Parathyroid adenoma (tissue), 2 donors: Measurements from ENCODE around the gene MYL1.

Experiments used
- H2AFZ ChIP-seq: fragments of 300-600 bp; sonication (generic); one replicate; pipeline ENCODE4 v1.7.0; 2017; ENCODE audit warnings: antibody characterized with exemption, mild to moderate bottlenecking
- H3K27ac ChIP-seq: fragments of 300-600 bp; sonication (generic); one replicate; pipeline ENCODE4 v1.7.0; 2017
- H3K27me3 ChIP-seq: fragments of 300-600 bp; sonication (generic); one replicate; pipeline ENCODE4 v1.7.0; 2017; ENCODE audit warnings: low read length; ENCODE audit not compliant: control insufficient read depth, insufficient read depth
- H3K36me3 ChIP-seq: fragments of 300-600 bp; sonication (generic); one replicate; pipeline ENCODE4 v1.7.0; 2017; ENCODE audit warnings: low read length; ENCODE audit not compliant: control insufficient read depth, insufficient read depth
- H3K4me1 ChIP-seq: fragments of 300-600 bp; sonication (generic); one replicate; pipeline ENCODE4 v1.7.0; 2017; ENCODE audit warnings: control low read depth
- H3K4me2 ChIP-seq: fragments of 300-600 bp; sonication (generic); one replicate; pipeline ENCODE4 v1.7.0; 2017; ENCODE audit warnings: low read length
- H3K4me3 ChIP-seq: fragments of 300-600 bp; sonication (generic); one replicate; pipeline ENCODE4 v1.7.0; 2017; ENCODE audit warnings: low read depth, low read length
- H3K79me2 ChIP-seq: fragments of 300-600 bp; sonication (generic); one replicate; pipeline ENCODE4 v1.7.0; 2017; ENCODE audit warnings: control low read depth
- H3K9ac ChIP-seq: fragments of 300-600 bp; sonication (generic); one replicate; pipeline ENCODE4 v1.7.0; 2017; ENCODE audit warnings: mild to moderate bottlenecking
- H3K9me3 ChIP-seq: fragments of 300-600 bp; sonication (generic); one replicate; pipeline ENCODE4 v1.7.0; 2017; ENCODE audit warnings: low read length; ENCODE audit not compliant: control insufficient read depth
- CTCF ChIP-seq: fragments of 300-600 bp; sonication (generic); IDR thresholded peaks from one replicate; pipeline ENCODE4 v1.7.0; 2017; ENCODE audit warnings: antibody characterized with exemption, mild to moderate bottlenecking
- donor health status: primary hyperparathyroidism.

Gene MYL1

GRCh38 chr2:210271300-210271699, 43.7 kb downstream of the MYL1 start:
- H3K4me3 ChIP-seq = no peak overlapping the region
- H3K27me3 ChIP-seq = no peaks in the 10 kb centered on the region
- H2AFZ ChIP-seq = no peak overlapping the region
- H3K4me2 ChIP-seq = no peak overlapping the region
- no peak overlapping the region for H3K27ac ChIP-seq
- H3K36me3 ChIP-seq = no peaks in the 10 kb centered on the region
- peaks cover 8% of the 10 kb centered on the region for H3K79me2 ChIP-seq
- TF ChIP-seq CTCF = no peak
- no peak overlapping the region for H3K9ac ChIP-seq
- H3K4me1 ChIP-seq = no peaks in the 10 kb centered on the region
- no peaks in the 10 kb centered on the region for H3K9me3 ChIP-seq

DNA sequence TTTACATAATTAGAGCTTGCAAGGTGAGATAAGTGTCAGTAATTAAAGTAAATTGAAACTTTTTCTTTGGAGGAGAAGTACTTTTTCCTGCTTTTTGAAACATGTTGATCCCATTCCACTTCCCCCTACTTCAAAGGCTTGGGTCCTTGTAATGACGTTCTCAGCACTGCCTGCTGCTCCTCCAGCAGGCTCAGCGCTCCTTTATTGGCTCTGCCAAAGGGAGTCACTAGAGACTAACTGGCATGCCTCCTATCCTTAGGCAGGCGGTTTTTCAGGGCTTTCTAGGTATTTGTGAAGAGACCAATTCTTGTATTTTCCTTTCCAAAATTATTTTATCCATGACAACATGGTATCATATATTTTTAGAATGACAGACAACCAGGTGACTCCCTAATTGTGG, 45.8 kb downstream of the MYL1 start:
- no peak overlapping the region for H3K9ac ChIP-seq
- peaks cover under 1% of the 10 kb centered on the region for H3K79me2 ChIP-seq
- no peaks in the 10 kb centered on the region for H3K27me3 ChIP-seq
- no peaks in the 10 kb centered on the region for H3K9me3 ChIP-seq
- no peak overlapping the region for H2AFZ ChIP-seq
- no peak overlapping the region for H3K27ac ChIP-seq
- H3K4me3 ChIP-seq = no peak overlapping the region
- H3K4me1 ChIP-seq = no peaks in the 10 kb centered on the region
- no peak overlapping the region for H3K4me2 ChIP-seq
- no peak for TF ChIP-seq CTCF
- H3K36me3 ChIP-seq = no peaks in the 10 kb centered on the region

- H3K4me1 ChIP-seq = no peaks in the 10 kb centered on the region
- H3K4me3 ChIP-seq = no peak overlapping the region
- H3K36me3 ChIP-seq = no peaks in the 10 kb centered on the region
- no peak overlapping the region for H2AFZ ChIP-seq
- H3K79me2 ChIP-seq = no peaks in the 10 kb centered on the region
- TF ChIP-seq CTCF = no peak
- H3K27me3 ChIP-seq = no peaks in the 10 kb centered on the region
- no peak overlapping the region for H3K9ac ChIP-seq
- H3K27ac ChIP-seq = no peak overlapping the region
- H3K9me3 ChIP-seq = no peaks in the 10 kb centered on the region
- no peak overlapping the region for H3K4me2 ChIP-seq
Observed at GRCh38 chr2:210268281-210268680, 46.7 kb downstream of the MYL1 start.

GRCh38 chr2:210267698-210268097, 47.3 kb downstream of the MYL1 start:
- Histone ChIP-seq H2AFZ (no peak overlapping the region), H3K36me3 (no peaks in the 10 kb centered on the region), H3K4me2 (no peak overlapping the region), H3K9ac (no peak overlapping the region), H3K4me1 (no peaks in the 10 kb centered on the region), H3K4me3 (no peak overlapping the region), H3K9me3 (no peaks in the 10 kb centered on the region), H3K27ac (no peak overlapping the region), H3K79me2 (no peaks in the 10 kb centered on the region), H3K27me3 (no peaks in the 10 kb centered on the region)
- no peak for TF ChIP-seq CTCF

DNA sequence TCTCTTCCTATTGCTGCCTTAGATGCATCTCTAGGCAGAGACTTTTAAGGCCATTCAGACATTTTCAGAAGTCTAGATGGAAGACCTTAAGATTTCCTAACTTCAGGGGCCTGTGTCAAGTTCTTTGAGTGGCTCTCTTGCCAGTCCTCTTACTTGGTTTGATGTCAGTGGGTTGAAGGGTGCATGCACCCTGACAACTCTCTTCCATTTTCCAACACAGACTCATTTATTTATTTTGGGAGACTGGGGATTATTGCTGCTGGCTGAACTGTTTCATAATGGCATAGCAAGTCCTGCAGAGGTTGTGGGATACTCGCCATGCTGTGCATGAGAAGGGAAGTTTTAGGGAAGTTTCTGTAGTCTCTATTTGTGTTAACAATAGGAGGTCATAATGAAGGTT, 50.7 kb downstream of the MYL1 start:
- Histone ChIP-seq H3K9me3 (no peaks in the 10 kb centered on the region), H3K9ac (no peak overlapping the region), H3K79me2 (no peaks in the 10 kb centered on the region), H2AFZ (no peak overlapping the region), H3K36me3 (no peaks in the 10 kb centered on the region), H3K27me3 (no peaks in the 10 kb centered on the region), H3K4me1 (no peaks in the 10 kb centered on the region), H3K4me2 (no peak overlapping the region), H3K27ac (no peak overlapping the region), H3K4me3 (no peak overlapping the region)
- TF ChIP-seq CTCF = no peak
